ENCODE data around the gene MYO6.
A peak's percentile ranks its signal among the peaks of the same experiment; 100 is the strongest.

MYO6 gene

GRCh38 chr6:75827163-75827562, 78.1 kb downstream of the MYO6 start:
- no peak for DNase-seq (ENCODE audit: low spot score)

GRCh38 chr6:75830959-75831885, 82.2 kb downstream of the MYO6 start:
- no peak for DNase-seq (ENCODE audit: low spot score)

- no peak for DNase-seq (ENCODE audit: low spot score)
Measured at GRCh38 chr6:75834447-75834846, 85.4 kb downstream of the MYO6 start.

DNA sequence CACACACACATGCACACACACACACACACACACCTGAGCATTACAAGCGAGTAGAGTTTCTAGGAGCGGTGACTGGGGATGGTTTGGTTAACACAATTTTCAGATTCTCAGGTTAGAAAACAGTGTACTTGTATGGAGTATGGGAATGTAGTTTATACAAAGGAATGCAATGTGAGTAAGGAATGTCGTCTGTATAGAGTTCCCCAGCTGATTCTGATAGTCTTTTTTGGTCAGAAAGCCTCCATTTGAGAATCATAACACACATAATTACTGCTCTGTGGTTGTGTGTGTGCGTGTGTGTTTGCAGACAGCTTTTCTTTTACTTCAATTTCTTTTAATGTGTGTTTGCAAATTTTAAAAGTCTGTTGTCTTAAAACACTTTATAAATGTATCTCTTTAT, 93.2 kb downstream of the MYO6 start:
- DNase-seq (ENCODE audit: low spot score) = no peak

DNA sequence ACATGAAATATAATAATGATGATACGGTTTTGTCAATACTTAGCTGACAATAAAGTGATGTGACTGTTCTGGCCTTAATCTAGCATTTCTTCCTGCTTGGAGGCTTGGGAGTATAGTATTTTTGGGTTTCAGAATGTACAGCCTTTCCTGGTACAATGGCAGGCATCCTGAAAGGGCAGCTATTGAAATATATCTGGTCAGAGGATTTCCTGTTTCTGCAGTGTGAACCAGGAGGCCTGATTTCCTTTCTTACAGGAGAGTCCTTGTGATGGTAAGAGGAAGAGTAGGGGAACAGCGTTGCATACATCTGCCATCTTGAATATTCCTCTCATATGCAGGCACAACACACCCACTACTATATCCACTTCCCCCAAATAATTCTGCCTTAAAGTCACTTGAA, 93.7 kb downstream of the MYO6 start:
- no peak for DNase-seq (ENCODE audit: low spot score)

- no peak for DNase-seq (ENCODE audit: low spot score)
Measured at GRCh38 chr6:75843396-75843795, 94.4 kb downstream of the MYO6 start.

DNA sequence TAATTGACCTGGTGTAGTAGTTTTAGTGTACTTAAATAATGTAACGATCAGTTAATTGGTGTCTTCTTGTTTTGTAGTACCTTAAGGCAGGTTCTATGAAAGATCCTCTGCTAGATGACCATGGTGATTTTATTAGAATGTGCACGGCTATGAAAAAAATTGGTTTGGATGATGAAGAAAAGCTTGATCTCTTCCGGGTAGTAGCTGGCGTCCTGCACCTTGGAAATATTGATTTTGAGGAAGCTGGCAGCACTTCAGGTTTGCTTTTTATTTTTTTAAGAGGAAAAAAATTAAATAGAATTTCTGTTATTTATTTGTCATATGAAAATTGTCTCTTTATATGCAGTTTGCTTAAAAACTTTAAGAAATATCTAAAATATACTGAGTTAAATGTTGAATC, 99.2 kb downstream of the MYO6 start:
- DNase-seq (ENCODE audit: low spot score) = no peak

DNA sequence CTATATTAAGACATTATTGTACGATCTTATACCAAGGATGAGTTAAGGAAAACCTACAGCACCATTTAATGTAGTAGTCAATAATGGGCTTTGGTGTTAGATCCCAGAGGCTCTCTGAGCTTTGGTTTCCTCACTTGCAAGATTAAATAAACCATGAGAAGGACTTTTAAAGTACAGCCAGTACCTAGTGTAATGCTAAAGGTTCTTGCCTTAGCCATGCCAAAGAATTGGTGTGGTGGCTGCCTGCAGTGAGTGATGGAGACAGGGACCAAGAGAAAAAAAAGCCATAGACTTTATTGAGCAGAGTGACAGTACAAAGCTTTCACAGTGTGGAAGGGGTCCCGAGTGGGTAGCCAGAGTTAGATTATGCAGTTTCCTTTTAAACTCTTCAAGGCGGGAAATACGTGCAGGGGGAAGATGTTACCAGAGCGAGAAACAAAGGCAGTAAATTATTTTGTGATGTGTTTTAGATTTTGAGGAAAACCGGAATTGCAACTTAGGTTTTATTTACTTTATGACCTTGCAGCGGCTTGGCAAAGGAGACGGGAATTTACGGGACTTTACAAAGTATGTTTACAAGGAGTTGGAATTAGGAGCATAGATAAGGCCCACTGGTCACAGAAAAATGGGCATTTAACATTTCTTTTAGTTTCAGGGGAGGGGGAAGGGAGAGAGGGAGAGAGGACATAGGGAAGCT, 100.4 kb downstream of the MYO6 start:
- DNase-seq (ENCODE audit: low spot score) = no peak

GRCh38 chr6:75850026-75850833, 101.2 kb downstream of the MYO6 start:
- no peak for DNase-seq (ENCODE audit: low spot score)

GRCh38 chr6:75852721-75853120, 103.7 kb downstream of the MYO6 start:
- DNase-seq (ENCODE audit: low spot score) = no peak

- DNase-seq (ENCODE audit: low spot score) = no peak
Measured at GRCh38 chr6:75853806-75854205, 104.8 kb downstream of the MYO6 start.

DNA sequence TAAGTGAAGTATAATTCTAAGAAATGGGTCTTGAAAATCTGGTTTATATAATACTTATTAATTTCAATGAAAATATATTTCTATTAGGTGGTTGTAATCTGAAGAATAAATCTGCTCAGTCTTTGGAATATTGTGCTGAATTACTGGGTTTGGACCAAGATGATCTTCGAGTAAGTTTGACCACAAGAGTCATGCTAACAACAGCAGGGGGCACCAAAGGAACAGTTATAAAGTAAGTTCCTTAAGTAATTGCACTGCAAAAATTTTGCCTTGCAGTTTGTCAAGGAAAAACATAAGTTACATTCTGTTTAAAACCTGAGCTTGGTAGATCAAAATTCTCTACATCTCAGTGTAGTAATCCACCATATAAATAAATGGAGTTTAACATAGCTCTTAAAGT, 106.0 kb downstream of the MYO6 start:
- DNase-seq (ENCODE audit: low spot score) = peak; percentile 73

DNA sequence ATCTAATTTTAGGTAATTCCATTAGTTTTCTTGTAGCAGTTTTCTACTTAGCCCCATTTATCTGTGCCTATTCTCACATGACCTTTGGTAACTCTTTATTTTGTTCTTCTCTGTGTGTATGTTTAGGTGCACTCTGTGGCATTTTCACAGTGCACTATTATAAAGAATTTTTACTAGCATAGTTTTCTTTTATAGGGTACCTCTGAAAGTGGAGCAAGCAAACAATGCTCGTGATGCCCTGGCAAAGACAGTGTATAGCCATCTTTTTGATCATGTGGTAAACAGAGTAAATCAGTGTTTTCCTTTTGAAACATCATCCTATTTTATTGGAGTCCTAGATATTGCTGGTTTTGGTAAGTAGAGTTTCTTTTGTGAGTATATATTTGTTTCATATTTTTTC, 107.9 kb downstream of the MYO6 start:
- no peak for DNase-seq (ENCODE audit: low spot score)

GRCh38 chr6:75863001-75863400, 114.0 kb downstream of the MYO6 start:
- DNase-seq (ENCODE audit: low spot score) = no peak

DNA sequence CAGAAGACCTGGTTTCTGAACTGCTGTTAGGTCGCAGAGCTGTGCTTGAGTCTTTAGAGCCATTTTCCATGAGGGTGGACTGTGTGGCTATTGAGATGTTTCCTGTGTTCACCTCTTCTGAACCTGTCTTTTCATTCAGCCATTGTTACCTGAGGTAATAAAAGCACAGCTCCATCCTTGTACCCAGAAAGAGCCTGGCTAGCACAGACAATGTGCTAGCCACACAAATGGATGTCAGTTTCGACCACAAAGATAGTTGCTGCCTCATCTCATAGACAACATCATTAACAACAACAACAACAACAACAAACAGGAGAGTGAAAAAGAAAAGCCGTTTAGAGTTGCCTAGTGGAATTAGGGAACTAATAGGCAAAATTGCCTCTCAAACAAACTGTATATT, 114.7 kb downstream of the MYO6 start:
- DNase-seq (ENCODE audit: low spot score) = no peak

GRCh38 chr6:75864446-75864845, 115.4 kb downstream of the MYO6 start:
- no peak for DNase-seq (ENCODE audit: low spot score)

DNA sequence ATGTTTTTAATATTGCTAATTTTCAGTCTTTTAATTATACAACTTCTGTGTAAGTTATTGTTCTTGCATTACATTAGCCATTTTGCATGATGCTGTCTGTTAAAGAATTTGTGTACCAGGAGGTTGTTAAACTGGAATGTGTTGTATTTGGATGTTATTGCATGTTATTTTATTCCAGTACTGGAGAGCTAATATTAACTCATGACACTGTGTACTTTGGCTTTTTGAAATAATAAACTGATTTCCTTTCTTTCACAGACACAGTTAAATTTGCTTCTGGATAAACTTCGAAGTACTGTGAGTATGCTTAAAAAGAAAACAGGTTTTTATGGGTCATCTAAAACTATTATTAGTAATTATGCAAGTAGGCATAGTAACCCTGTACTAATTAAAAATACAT, 121.3 kb downstream of the MYO6 start:
- no peak for DNase-seq (ENCODE audit: low spot score)

DNA sequence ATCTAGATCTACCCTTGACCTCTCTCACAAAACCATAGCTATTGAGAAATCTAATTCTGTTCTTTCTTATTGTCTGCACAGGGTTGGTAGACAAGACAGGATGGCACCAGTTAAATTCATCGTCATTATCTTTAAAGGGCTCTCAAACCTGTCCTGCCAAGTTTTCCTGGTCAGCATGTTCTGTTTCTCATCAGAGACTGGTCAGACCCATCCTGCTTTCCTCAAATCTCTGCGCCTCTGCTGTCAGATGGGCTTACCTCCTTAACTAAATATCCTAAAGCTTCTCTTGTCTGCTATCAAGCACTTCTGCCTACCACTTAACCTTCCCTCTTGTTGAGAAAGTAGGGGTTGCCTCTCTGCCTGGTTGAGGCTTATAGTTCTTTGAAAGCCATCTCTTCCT, 125.2 kb downstream of the MYO6 start:
- DNase-seq (ENCODE audit: low spot score) = no peak

GRCh38 chr6:75876152-75876551, 127.1 kb downstream of the MYO6 start:
- DNase-seq (ENCODE audit: low spot score) = no peak

GRCh38 chr6:75880305-75880704, 131.3 kb downstream of the MYO6 start:
- no peak for DNase-seq (ENCODE audit: low spot score)

DNA sequence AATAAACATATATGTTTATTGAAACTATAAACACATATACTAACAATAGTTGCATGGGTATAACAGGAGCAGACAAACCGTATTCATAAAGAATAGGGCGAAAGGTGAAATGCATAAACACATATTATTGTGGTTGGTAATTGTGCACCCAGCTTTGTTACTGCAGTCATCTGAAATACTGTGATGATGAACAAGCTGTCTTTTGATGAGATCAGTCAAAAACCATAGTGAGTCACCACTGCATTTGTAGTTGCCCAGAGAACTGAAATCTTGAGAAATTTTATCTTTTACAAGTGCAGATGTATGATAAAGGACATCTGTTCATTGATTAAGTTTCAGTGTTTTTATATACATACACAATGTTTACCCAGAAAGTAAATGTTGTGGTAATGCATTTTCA, 133.7 kb downstream of the MYO6 start:
- no peak for DNase-seq (ENCODE audit: low spot score)

GRCh38 chr6:75884822-75885221, 135.8 kb downstream of the MYO6 start:
- no peak for DNase-seq (ENCODE audit: low spot score)

DNA sequence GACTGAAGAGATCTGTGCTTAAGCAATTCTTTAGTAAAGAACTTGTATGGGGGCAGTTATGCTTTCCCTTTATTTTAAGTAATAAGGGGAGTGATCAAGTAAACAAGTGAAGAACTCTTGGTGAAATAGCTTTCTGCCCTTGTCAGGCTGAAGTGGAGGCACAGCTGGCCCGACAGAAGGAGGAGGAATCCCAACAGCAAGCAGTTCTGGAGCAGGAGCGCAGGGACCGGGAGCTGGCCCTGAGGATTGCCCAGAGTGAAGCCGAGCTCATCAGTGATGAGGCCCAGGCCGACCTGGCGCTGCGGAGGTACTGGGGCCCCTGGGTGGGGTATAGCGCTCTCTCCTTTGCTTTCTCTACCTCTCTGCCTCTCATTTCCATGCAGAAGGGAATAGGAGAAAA, 143.3 kb downstream of the MYO6 start:
- DNase-seq (ENCODE audit: low spot score) = no peak
